A673 (cell line): ENCODE results near the gene AKAP6. TPM values are rescaled to one million over a fixed set of nuclear protein-coding genes. Genes with fewer than 3 reads are reported as not detected.

Source experiments
- Bru-seq: library from RNA; stranded (reverse); fragments of 400-500 nt; gene quantifications from one replicate; lab custom pipeline; 2021; lab: Mats Ljungman, UMichigan
- BruChase-seq, 2 experiments: library from RNA; stranded (reverse); fragments of 400-500 nt; gene quantifications; one replicate each; lab custom pipeline; 2021; lab: Mats Ljungman, UMichigan
- BruUV-seq: library from RNA; stranded (reverse); fragments of 400-500 nt; replicated peaks from 2 replicates; lab custom pipeline; 2021; lab: Mats Ljungman, UMichigan
- CTCF ChIA-PET: fragments of 300-600 bp; sonication (Branson Sonifier 250); formaldehyde crosslinking; loops from one replicate; lab custom pipeline; 2022; ENCODE audit warnings: antibody characterized with exemption; lab: Charles Lee
- POLR2A ChIA-PET: fragments of 300-600 bp; sonication (Branson Sonifier 250); formaldehyde crosslinking; loops from one replicate; lab custom pipeline; 2022; ENCODE audit warnings: antibody characterized with exemption; ENCODE audit not compliant: low non-redundant PET; lab: Charles Lee
- DNase-seq: peaks from one replicate; pipeline ENCODE4 v3.0.0-alpha.2; 2015; ENCODE audit warnings: low spot score
- H3K27ac ChIP-seq: fragments of 200-600 bp; sonication (generic); 2 replicates; pipeline ENCODE4 v1.5.1; 2016; ENCODE audit warnings: mixed run types, low read depth, mild to moderate bottlenecking, mixed read lengths, antibody characterized with exemption, low read length; ENCODE audit not compliant: poor library complexity, severe bottlenecking
- H3K27me3 ChIP-seq: fragments of 200-600 bp; sonication (generic); replicated peaks from 2 replicates; pipeline ENCODE4 v1.6.1; 2017; ENCODE audit warnings: mixed run types, low read depth, mild to moderate bottlenecking, mixed read lengths, antibody characterized with exemption, low read length; ENCODE audit not compliant: insufficient read depth, poor library complexity
- H3K36me3 ChIP-seq: fragments of 200-600 bp; sonication (generic); 2 replicates; pipeline ENCODE4 v1.6.1; 2016; ENCODE audit warnings: mixed run types, mild to moderate bottlenecking, mixed read lengths, antibody characterized with exemption, low read length; ENCODE audit not compliant: insufficient read depth, poor library complexity, severe bottlenecking
- H3K4me1 ChIP-seq: fragments of 200-600 bp; sonication (generic); 2 replicates; pipeline ENCODE4 v1.6.1; 2017; ENCODE audit warnings: mixed run types, mild to moderate bottlenecking, mixed read lengths, antibody characterized with exemption, low read length; ENCODE audit not compliant: insufficient read depth, poor library complexity, severe bottlenecking
- H3K4me3 ChIP-seq: fragments of 200-600 bp; sonication (generic); 2 replicates; pipeline ENCODE4 v1.5.1; 2016; ENCODE audit warnings: low read depth, mixed run types, mild to moderate bottlenecking, mixed read lengths, low read length; ENCODE audit not compliant: poor library complexity, severe bottlenecking
- H3K9me3 ChIP-seq: fragments of 200-600 bp; sonication (generic); 2 replicates; pipeline ENCODE4 v1.6.1; 2016; ENCODE audit warnings: mixed run types, low read depth, mild to moderate bottlenecking, mixed read lengths, antibody characterized with exemption, low read length; ENCODE audit not compliant: poor library complexity, severe bottlenecking
- CTCF ChIP-seq: fragments of 300-800, 200-600 bp; sonication (generic); conservative IDR thresholded peaks from 2 replicates; pipeline ENCODE4 v1.5.1; 2017; ENCODE audit warnings: low read depth, mild to moderate bottlenecking, antibody characterized with exemption, low read length, moderate library complexity, mixed read lengths
- EZH2 ChIP-seq: fragments of 200-600 bp; sonication (generic); IDR thresholded peaks from 2 replicates; pipeline ENCODE4 v1.6.1; 2017; ENCODE audit warnings: borderline replicate concordance, low read depth, mild to moderate bottlenecking, mixed read lengths, antibody characterized with exemption, low read length; ENCODE audit not compliant: poor library complexity, severe bottlenecking
- intact Hi-C: fragments of 100-400 bp; cut with micrococcal nuclease; formaldehyde crosslinking; loops from one replicate; pipeline ENCODE4 v1.10.0; 2022; ENCODE audit not compliant: unreplicated experiment
- long read RNA-seq: library from polyadenylated mRNA; stranded (forward); transcript quantifications from one replicate; pipeline ENCODE4 v2.0.0, GENCODE V29; 2022
- total RNA-seq: library from RNA; stranded (reverse); gene quantifications from 2 replicates; pipeline ENCODE4 v1.2.3, GENCODE V29; 2021

Gene AKAP6
- 0.73 and 1.7 TPM in 2 replicates for total RNA-seq
- Bru-seq, nascent RNA, result percentile 26 among the genes with signal in this experiment
- BruChase-seq, experiment 1, labeled RNA remaining after a 2-hour chase, result percentile 22 among the genes with signal in this experiment
- percentile 15 among the genes with signal in this experiment for BruChase-seq, experiment 2, labeled RNA remaining after a 6-hour chase
- long read RNA-seq, partial matches to known transcripts, result 0 of 1 reads
- long read RNA-seq, other reads (novel, unspliced or antisense), result 1 of 1 reads

- H3K4me1 ChIP-seq, result no peaks in the 10 kb centered on the region
- no peaks in the 10 kb centered on the region for H3K9me3 ChIP-seq
- BruUV-seq, result no TSS peak
- ChIA-PET CTCF (no interaction called here), POLR2A (no interaction called here)
- H3K36me3 ChIP-seq, result no peaks in the 10 kb centered on the region
- no peak for DNase-seq
- intact Hi-C loops, result no loop called here
- no peak within 1 kb of the TSS for H3K4me3 ChIP-seq
- no peaks in the 10 kb centered on the region for H3K27me3 ChIP-seq
- no peak for TF ChIP-seq EZH2
- no peak for TF ChIP-seq CTCF
- H3K27ac ChIP-seq, result no peak within 1 kb of the TSS
Measured at GRCh38 chr14:32329146-32329545, at the start of gene AKAP6. Gene AKAP6 (plus strand): TSS chr14:32329298. CDS start chr14:32433494, 104,196 bp downstream.

- Histone ChIP-seq H3K27ac (no peak overlapping the region), H3K27me3 (no peaks in the 10 kb centered on the region), H3K4me3 (no peak overlapping the region), H3K9me3 (no peaks in the 10 kb centered on the region), H3K4me1 (no peaks in the 10 kb centered on the region), H3K36me3 (no peaks in the 10 kb centered on the region)
- DNase-seq, result no peak
- POLR2A ChIA-PET, result no interaction called here
- no TSS peak for BruUV-seq
- no peak for TF ChIP-seq CTCF
- no peak for TF ChIP-seq EZH2
- intact Hi-C loops, result no loop called here
- CTCF ChIA-PET, result no interaction called here
Measured at GRCh38 chr14:32286602-32287001, 42.5 kb upstream of the AKAP6 start.

GRCh38 chr14:32296366-32296765 lies 32.7 kb upstream of the AKAP6 start:
- H3K4me1 ChIP-seq, result no peaks in the 10 kb centered on the region
- no peak for TF ChIP-seq EZH2
- TF ChIP-seq CTCF, result no peak
- BruUV-seq, result no TSS peak
- no peak for DNase-seq
- no peak overlapping the region for H3K4me3 ChIP-seq
- POLR2A ChIA-PET, result no interaction called here
- H3K27me3 ChIP-seq, result no peaks in the 10 kb centered on the region
- H3K9me3 ChIP-seq, result no peaks in the 10 kb centered on the region
- no peaks in the 10 kb centered on the region for H3K36me3 ChIP-seq
- CTCF ChIA-PET, result no interaction called here
- H3K27ac ChIP-seq, result no peak overlapping the region
- intact Hi-C loops, result no loop called here
